Measurements from ENCODE around the gene SLC8A1.
A peak's percentile ranks its signal among the peaks of the same experiment; 100 is the strongest.

Gene SLC8A1

DNA sequence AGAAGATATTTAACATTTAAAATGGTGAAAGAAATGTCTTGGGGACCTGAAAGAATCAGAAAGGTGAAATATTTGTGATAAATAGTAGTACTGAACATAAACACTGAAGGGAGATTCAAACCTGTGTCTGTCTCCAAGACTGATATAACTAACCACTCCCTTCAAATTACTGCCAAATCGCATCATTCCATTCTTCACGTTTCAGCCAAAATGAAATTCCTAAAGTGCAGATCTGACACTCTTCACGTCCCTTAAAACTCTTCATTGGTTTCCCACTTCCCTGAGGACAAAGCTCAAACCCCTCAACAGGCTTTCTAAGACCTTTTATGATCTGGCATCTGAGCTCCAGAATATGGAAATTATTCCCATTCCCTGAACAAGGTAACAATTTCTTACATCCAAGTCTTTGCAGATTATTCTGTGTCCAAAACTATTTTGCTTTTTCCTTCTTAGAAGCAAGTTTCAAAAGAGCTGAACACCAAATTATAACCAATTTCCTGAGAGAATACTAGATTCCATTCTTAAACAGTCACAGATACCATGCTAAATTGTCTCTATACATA is 18.9 kb downstream of the SLC8A1 start:
- Histone ChIP-seq H3K27me3 (ENCODE audit: insufficient read depth, poor library complexity, severe bottlenecking) (no peaks in the 10 kb centered on the region), H3K27ac (replicated peaks) (no peak overlapping the region), H3K4me3 (replicated peaks; ENCODE audit: insufficient read depth, low read length) (no peak overlapping the region)
- no peak for DNase-seq (ENCODE audit: low read depth in 1 of 2, low spot score in 1 of 2)
- TF ChIP-seq, protein P1, sequence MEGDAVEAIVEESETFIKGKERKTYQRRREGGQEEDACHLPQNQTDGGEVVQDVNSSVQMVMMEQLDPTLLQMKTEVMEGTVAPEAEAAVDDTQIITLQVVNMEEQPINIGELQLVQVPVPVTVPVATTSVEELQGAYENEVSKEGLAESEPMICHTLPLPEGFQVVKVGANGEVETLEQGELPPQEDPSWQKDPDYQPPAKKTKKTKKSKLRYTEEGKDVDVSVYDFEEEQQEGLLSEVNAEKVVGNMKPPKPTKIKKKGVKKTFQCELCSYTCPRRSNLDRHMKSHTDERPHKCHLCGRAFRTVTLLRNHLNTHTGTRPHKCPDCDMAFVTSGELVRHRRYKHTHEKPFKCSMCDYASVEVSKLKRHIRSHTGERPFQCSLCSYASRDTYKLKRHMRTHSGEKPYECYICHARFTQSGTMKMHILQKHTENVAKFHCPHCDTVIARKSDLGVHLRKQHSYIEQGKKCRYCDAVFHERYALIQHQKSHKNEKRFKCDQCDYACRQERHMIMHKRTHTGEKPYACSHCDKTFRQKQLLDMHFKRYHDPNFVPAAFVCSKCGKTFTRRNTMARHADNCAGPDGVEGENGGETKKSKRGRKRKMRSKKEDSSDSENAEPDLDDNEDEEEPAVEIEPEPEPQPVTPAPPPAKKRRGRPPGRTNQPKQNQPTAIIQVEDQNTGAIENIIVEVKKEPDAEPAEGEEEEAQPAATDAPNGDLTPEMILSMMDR (IDR thresholded peaks at IDR 0.05; ENCODE audit: insufficient read depth, low read length), result no peak
- TF ChIP-seq GABPA (IDR thresholded peaks at IDR 0.05; ENCODE audit: low read depth) (no peak), POLR2AphosphoS5 (IDR thresholded peaks at IDR 0.05; ENCODE audit: low read depth) (no peak), SPI1 (IDR thresholded peaks at IDR 0.05; ENCODE audit: borderline replicate concordance, low read depth) (no peak)
- TF ChIP-seq, protein P2, sequence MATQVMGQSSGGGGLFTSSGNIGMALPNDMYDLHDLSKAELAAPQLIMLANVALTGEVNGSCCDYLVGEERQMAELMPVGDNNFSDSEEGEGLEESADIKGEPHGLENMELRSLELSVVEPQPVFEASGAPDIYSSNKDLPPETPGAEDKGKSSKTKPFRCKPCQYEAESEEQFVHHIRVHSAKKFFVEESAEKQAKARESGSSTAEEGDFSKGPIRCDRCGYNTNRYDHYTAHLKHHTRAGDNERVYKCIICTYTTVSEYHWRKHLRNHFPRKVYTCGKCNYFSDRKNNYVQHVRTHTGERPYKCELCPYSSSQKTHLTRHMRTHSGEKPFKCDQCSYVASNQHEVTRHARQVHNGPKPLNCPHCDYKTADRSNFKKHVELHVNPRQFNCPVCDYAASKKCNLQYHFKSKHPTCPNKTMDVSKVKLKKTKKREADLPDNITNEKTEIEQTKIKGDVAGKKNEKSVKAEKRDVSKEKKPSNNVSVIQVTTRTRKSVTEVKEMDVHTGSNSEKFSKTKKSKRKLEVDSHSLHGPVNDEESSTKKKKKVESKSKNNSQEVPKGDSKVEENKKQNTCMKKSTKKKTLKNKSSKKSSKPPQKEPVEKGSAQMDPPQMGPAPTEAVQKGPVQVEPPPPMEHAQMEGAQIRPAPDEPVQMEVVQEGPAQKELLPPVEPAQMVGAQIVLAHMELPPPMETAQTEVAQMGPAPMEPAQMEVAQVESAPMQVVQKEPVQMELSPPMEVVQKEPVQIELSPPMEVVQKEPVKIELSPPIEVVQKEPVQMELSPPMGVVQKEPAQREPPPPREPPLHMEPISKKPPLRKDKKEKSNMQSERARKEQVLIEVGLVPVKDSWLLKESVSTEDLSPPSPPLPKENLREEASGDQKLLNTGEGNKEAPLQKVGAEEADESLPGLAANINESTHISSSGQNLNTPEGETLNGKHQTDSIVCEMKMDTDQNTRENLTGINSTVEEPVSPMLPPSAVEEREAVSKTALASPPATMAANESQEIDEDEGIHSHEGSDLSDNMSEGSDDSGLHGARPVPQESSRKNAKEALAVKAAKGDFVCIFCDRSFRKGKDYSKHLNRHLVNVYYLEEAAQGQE (IDR thresholded peaks at IDR 0.05; ENCODE audit: insufficient replicate concordance, low read depth), result no peak

DNA sequence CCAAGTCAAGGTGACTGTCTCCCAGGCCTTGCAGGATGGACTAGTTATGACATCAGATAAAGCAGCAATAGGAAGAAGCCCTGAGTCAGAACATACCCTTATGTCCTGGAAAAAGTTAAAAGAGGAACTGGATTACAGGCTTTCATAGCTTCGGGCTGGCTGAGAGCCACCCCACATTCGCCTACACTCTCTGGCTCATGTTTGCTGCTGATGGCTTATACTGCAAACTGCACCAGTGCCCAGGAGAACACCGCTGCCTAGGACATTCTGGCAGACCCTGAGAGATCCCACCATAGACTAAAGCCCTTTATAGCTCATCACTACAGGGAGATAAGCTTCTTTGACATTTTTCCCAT is 20.3 kb downstream of the SLC8A1 start:
- H3K27me3 ChIP-seq (ENCODE audit: insufficient read depth, poor library complexity, severe bottlenecking), result no peaks in the 10 kb centered on the region
- peak; percentile 28 to 71 for DNase-seq (ENCODE audit: low read depth in 1 of 2, low spot score in 1 of 2)
- no peak overlapping the region for H3K27ac ChIP-seq (replicated peaks)
- TF ChIP-seq GABPA (IDR thresholded peaks at IDR 0.05; ENCODE audit: low read depth) (no peak), SPI1 (IDR thresholded peaks at IDR 0.05; ENCODE audit: borderline replicate concordance, low read depth) (peak; percentile 99)
- H3K4me3 ChIP-seq (replicated peaks; ENCODE audit: insufficient read depth, low read length), result no peak overlapping the region

DNA sequence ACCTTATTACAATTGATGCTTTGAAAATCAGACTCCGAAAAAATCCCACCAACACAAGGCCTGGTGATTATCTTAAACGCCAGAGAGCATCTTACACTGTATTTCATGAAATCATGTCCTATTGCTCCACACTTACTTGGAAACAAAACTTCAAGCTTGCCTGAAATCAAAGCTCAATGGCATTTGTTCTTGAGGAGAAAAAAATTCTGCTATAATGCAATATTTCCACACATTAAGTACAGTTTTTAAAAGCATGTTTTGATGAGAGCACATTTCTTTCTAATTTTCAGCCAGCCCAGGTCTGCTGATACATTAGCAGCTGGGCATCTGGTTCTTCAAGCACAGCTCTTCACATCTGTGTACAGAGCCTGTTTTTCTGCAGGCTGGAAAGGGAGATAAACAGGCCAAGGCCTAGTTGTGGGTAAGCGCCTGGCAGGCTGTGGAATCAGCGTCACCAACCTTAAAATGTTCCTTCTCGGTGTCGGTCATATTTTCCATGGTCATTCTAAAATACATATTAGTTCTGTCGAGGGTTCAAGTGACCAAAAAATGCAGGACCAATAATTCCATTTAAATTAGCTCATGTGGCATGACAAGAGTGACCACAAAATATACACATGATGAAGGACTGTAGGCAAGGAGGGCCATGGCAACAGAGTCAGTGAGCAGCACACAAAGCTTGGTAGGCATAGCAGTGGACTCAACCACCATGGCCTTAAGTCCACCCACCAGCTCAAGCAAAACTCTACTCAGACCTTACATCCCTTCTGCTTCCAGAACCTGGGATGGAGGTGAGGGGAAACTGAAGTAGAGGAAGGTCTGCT is 20.9 kb downstream of the SLC8A1 start:
- no peak for DNase-seq (ENCODE audit: low read depth in 1 of 2, low spot score in 1 of 2)
- Histone ChIP-seq H3K27me3 (ENCODE audit: insufficient read depth, poor library complexity, severe bottlenecking) (no peaks in the 10 kb centered on the region), H3K27ac (replicated peaks) (no peak overlapping the region), H3K4me3 (replicated peaks; ENCODE audit: insufficient read depth, low read length) (no peak overlapping the region)
- TF ChIP-seq SPI1 (IDR thresholded peaks at IDR 0.05; ENCODE audit: borderline replicate concordance, low read depth), result no peak
- TF ChIP-seq, protein P2 (IDR thresholded peaks at IDR 0.05; ENCODE audit: insufficient replicate concordance, low read depth), result no peak
- TF ChIP-seq, protein P1 (IDR thresholded peaks at IDR 0.05; ENCODE audit: insufficient read depth, low read length), result no peak
- TF ChIP-seq GABPA (IDR thresholded peaks at IDR 0.05; ENCODE audit: low read depth), result no peak
- TF ChIP-seq POLR2AphosphoS5 (IDR thresholded peaks at IDR 0.05; ENCODE audit: low read depth), result no peak

DNA sequence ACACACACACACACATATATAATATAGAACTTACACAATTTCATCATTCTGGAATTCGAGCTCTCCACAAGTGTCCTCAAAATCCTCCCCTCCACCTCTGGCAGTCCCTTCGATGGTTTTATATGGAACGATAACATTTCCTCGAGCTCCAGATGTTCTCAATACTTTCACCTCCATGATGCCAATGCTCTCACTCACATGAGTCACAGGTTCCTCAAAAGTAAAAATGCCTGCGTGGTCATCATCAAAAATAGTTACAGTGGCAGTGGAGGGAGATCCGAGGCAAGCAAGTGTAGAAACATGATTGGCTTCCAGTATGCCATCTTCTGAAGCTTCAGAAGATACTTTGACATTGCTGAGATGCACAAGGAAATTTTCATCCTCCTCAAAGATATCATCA is 23.5 kb downstream of the SLC8A1 start:
- no peak for DNase-seq (ENCODE audit: low read depth in 1 of 2, low spot score in 1 of 2)
- no peaks in the 10 kb centered on the region for H3K27me3 ChIP-seq (ENCODE audit: insufficient read depth, poor library complexity, severe bottlenecking)
- H3K27ac ChIP-seq (replicated peaks), result no peak overlapping the region
- no peak overlapping the region for H3K4me3 ChIP-seq (replicated peaks; ENCODE audit: insufficient read depth, low read length)
- TF ChIP-seq POLR2AphosphoS5 (IDR thresholded peaks at IDR 0.05; ENCODE audit: low read depth) (no peak), SPI1 (IDR thresholded peaks at IDR 0.05; ENCODE audit: borderline replicate concordance, low read depth) (no peak), GABPA (IDR thresholded peaks at IDR 0.05; ENCODE audit: low read depth) (no peak)
- TF ChIP-seq, protein P2 (IDR thresholded peaks at IDR 0.05; ENCODE audit: insufficient replicate concordance, low read depth), result no peak
- TF ChIP-seq, protein P1 (IDR thresholded peaks at IDR 0.05; ENCODE audit: insufficient read depth, low read length), result no peak

All from HL-60 (cell line).